MM.1S (cell line): ENCODE data around the gene EML1.
A peak's percentile ranks its signal among the peaks of the same experiment; 100 is the strongest.

Experiments
- DNase-seq: peaks from one replicate; pipeline ENCODE4 v3.0.0-alpha.2; 2015
- H2AFZ ChIP-seq: fragments of 300-600 bp; sonication (generic); 2 replicates; pipeline ENCODE4 v1.6.0; 2016; ENCODE audit warnings: antibody characterized with exemption, low read length
- H3F3A ChIP-seq: fragments of 300-600 bp; sonication (generic); 2 replicates; pipeline ENCODE4 v1.6.1; 2016; ENCODE audit warnings: mild to moderate bottlenecking, antibody characterized with exemption, low read length, moderate library complexity, mixed read lengths; ENCODE audit not compliant: insufficient read depth
- H3K27ac ChIP-seq: fragments of 300-600 bp; sonication (generic); 2 replicates; pipeline ENCODE4 v1.5.1; 2016; ENCODE audit warnings: mild to moderate bottlenecking, low read length
- H3K27me3 ChIP-seq: fragments of 300-600 bp; sonication (generic); replicated peaks from 2 replicates; pipeline ENCODE4 v1.6.0; 2016; ENCODE audit warnings: low read length; ENCODE audit not compliant: insufficient read depth
- H3K36me3 ChIP-seq: fragments of 300-600 bp; sonication (generic); replicated peaks from 2 replicates; pipeline ENCODE4 v1.6.1; 2016; ENCODE audit warnings: mild to moderate bottlenecking, low read length, mixed read lengths; ENCODE audit not compliant: insufficient read depth
- H3K4me1 ChIP-seq: fragments of 300-600 bp; sonication (generic); 2 replicates; pipeline ENCODE4 v1.6.1; 2016; ENCODE audit warnings: low read length, mixed read lengths
- H3K4me2 ChIP-seq: fragments of 300-600 bp; sonication (generic); 2 replicates; pipeline ENCODE4 v1.6.0; 2016; ENCODE audit warnings: low read depth, low read length
- H3K4me3 ChIP-seq: fragments of 300-600 bp; sonication (generic); 2 replicates; pipeline ENCODE4 v1.5.1; 2016; ENCODE audit warnings: low read length, mixed read lengths
- H3K79me2 ChIP-seq: fragments of 300-600 bp; sonication (generic); 2 replicates; pipeline ENCODE4 v1.6.1; 2016; ENCODE audit warnings: mixed run types, low read length, mixed read lengths
- H3K9ac ChIP-seq: fragments of 300-600 bp; sonication (generic); 2 replicates; pipeline ENCODE4 v1.6.1; 2016; ENCODE audit warnings: low read length, mixed read lengths
- H3K9me2 ChIP-seq: fragments of 300-600 bp; sonication (generic); replicated peaks from 2 replicates; pipeline ENCODE4 v1.6.1; 2016; ENCODE audit warnings: mild to moderate bottlenecking, low read length, mixed read lengths; ENCODE audit not compliant: insufficient read depth
- H3K9me3 ChIP-seq: fragments of 300-600 bp; sonication (generic); replicated peaks from 2 replicates; pipeline ENCODE4 v1.6.1; 2016; ENCODE audit warnings: mild to moderate bottlenecking, low read length, mixed read lengths; ENCODE audit not compliant: insufficient read depth
- H4K20me1 ChIP-seq: fragments of 300-600 bp; sonication (generic); 2 replicates; pipeline ENCODE4 v1.6.1; 2016; ENCODE audit warnings: mild to moderate bottlenecking, low read length, moderate library complexity, mixed read lengths; ENCODE audit not compliant: insufficient read depth
- EZH2 ChIP-seq: fragments of 300-600 bp; sonication (generic); optimal IDR thresholded peaks from 2 replicates; pipeline ENCODE3; 2017; ENCODE audit warnings: low read depth, mild to moderate bottlenecking, antibody characterized with exemption, low read length, mixed read lengths
- EZH2phosphoT487 ChIP-seq: fragments of 300-600 bp; sonication (generic); IDR thresholded peaks from 2 replicates; pipeline ENCODE4 v1.6.1; 2018; ENCODE audit warnings: antibody characterized with exemption, low read length
- TF ChIP-seq, protein P1 (sequence below): fragments of 300-600 bp; sonication (generic); IDR thresholded peaks from 2 replicates; pipeline ENCODE4 v1.5.1; 2016; ENCODE audit warnings: antibody characterized with exemption, low read length, mixed read lengths

EML1 gene

GRCh38 chr14:99809859-99810558, 16.8 kb downstream of the EML1 start:
- Histone ChIP-seq H3K4me1 (no peaks in the 10 kb centered on the region), H3K79me2 (no peaks in the 10 kb centered on the region), H3K27me3 (no peaks in the 10 kb centered on the region), H3K36me3 (no peaks in the 10 kb centered on the region), H3F3A (no peaks in the 10 kb centered on the region), H2AFZ (no peak overlapping the region), H3K9me2 (no peaks in the 10 kb centered on the region), H3K4me2 (no peak overlapping the region), H3K4me3 (no peak overlapping the region), H3K27ac (no peak overlapping the region), H4K20me1 (no peaks in the 10 kb centered on the region), H3K9me3 (no peaks in the 10 kb centered on the region), H3K9ac (no peak overlapping the region)
- TF ChIP-seq, protein P1, sequence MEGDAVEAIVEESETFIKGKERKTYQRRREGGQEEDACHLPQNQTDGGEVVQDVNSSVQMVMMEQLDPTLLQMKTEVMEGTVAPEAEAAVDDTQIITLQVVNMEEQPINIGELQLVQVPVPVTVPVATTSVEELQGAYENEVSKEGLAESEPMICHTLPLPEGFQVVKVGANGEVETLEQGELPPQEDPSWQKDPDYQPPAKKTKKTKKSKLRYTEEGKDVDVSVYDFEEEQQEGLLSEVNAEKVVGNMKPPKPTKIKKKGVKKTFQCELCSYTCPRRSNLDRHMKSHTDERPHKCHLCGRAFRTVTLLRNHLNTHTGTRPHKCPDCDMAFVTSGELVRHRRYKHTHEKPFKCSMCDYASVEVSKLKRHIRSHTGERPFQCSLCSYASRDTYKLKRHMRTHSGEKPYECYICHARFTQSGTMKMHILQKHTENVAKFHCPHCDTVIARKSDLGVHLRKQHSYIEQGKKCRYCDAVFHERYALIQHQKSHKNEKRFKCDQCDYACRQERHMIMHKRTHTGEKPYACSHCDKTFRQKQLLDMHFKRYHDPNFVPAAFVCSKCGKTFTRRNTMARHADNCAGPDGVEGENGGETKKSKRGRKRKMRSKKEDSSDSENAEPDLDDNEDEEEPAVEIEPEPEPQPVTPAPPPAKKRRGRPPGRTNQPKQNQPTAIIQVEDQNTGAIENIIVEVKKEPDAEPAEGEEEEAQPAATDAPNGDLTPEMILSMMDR: no peak
- TF ChIP-seq EZH2: no peak
- TF ChIP-seq EZH2phosphoT487: no peak
- peak; percentile 24 for DNase-seq

DNA sequence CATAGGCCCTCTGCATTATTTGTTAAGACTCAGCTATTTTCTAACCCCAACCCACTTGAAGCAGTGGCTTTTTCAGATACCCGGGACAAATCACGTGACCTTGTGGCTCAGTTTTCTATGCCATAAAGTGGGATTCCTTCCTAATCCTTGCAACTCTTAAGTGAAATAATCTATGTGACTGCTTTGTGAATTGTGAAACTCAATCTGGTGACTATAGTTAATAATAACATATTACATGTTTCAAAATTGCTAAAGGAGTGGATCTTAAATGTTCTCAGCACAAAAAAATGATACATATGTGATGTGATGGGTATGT, 17.3 kb downstream of the EML1 start:
- Histone ChIP-seq H3F3A (no peaks in the 10 kb centered on the region), H4K20me1 (no peaks in the 10 kb centered on the region), H3K9ac (no peak overlapping the region), H3K27ac (no peak overlapping the region), H3K79me2 (no peaks in the 10 kb centered on the region), H3K4me3 (no peak overlapping the region), H3K9me3 (no peaks in the 10 kb centered on the region), H3K36me3 (no peaks in the 10 kb centered on the region), H3K9me2 (no peaks in the 10 kb centered on the region), H2AFZ (no peak overlapping the region), H3K27me3 (no peaks in the 10 kb centered on the region), H3K4me1 (no peaks in the 10 kb centered on the region), H3K4me2 (no peak overlapping the region)
- TF ChIP-seq, protein P1: no peak
- no peak for TF ChIP-seq EZH2
- no peak for TF ChIP-seq EZH2phosphoT487
- no peak for DNase-seq

DNA sequence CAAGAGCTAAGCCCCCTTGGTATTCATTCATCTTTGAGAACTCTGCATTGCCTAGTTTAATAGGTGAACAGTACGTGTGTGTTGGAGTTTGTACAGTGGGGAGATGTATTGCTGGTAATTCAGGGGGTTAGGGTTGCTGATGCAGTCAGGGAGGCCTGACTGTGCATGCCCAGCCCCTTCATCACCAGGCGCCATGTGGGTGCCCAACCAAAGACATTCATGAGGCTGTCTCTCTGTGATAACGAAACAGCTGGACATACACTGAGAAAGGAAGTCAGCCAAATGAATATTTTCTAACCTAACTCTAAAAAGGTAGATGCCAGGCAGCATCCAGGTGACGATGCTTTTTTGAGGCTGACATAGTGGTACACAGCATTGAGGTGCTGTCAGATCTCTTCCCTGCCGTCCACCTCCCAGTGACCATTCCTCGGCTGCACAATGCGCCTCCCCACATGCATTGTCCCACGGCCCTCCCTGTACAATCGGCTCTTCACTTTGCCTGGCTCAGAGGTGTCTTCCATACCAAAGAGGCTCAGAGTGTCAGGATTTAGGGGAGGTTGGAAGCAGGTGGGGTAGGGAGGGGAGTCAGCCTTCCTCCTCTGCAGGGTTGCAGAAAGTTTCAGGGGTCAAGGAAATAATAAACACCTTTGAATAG, 19.0 kb downstream of the EML1 start:
- Histone ChIP-seq H3K4me2 (no peak overlapping the region), H3K27ac (no peak overlapping the region), H3K4me1 (no peaks in the 10 kb centered on the region), H3F3A (no peaks in the 10 kb centered on the region), H2AFZ (no peak overlapping the region), H3K9me3 (no peaks in the 10 kb centered on the region), H3K27me3 (no peaks in the 10 kb centered on the region), H3K9ac (no peak overlapping the region), H3K79me2 (no peaks in the 10 kb centered on the region), H4K20me1 (no peaks in the 10 kb centered on the region), H3K36me3 (no peaks in the 10 kb centered on the region), H3K4me3 (no peak overlapping the region), H3K9me2 (no peaks in the 10 kb centered on the region)
- TF ChIP-seq, protein P1: no peak
- TF ChIP-seq EZH2 (no peak), EZH2phosphoT487 (no peak)
- no peak for DNase-seq
